ENCODE results near the gene BTBD2.

GRCh38 chr19:2018752-2019151, 3.2 kb upstream of the BTBD2 start:
- TF ChIP-seq CTCF (IDR thresholded peaks at IDR 0.05) (no peak), POLR2A (IDR thresholded peaks at IDR 0.05) (no peak)
